ENCODE results near the gene LDLRAD3. TPM values are rescaled to one million over a fixed set of nuclear protein-coding genes. Genes with fewer than 3 reads are reported as not detected.

Gene LDLRAD3
- total RNA-seq, 2 donors from 2014 or later = 19.2 to 30.6 TPM

GRCh38 chr11:36193721-36194120, 249.9 kb downstream of the LDLRAD3 start:
- no peak overlapping the region for H3K4me3 Mint-ChIP-seq
- no peaks in the 10 kb centered on the region for H3K27me3 Mint-ChIP-seq (ENCODE audit: insufficient read depth)
- TF ChIP-seq, protein P1, sequence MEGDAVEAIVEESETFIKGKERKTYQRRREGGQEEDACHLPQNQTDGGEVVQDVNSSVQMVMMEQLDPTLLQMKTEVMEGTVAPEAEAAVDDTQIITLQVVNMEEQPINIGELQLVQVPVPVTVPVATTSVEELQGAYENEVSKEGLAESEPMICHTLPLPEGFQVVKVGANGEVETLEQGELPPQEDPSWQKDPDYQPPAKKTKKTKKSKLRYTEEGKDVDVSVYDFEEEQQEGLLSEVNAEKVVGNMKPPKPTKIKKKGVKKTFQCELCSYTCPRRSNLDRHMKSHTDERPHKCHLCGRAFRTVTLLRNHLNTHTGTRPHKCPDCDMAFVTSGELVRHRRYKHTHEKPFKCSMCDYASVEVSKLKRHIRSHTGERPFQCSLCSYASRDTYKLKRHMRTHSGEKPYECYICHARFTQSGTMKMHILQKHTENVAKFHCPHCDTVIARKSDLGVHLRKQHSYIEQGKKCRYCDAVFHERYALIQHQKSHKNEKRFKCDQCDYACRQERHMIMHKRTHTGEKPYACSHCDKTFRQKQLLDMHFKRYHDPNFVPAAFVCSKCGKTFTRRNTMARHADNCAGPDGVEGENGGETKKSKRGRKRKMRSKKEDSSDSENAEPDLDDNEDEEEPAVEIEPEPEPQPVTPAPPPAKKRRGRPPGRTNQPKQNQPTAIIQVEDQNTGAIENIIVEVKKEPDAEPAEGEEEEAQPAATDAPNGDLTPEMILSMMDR (conservative IDR thresholded peaks at IDR 0.05) = no peak

GRCh38 chr11:36195496-36196354, 251.9 kb downstream of the LDLRAD3 start:
- Mint-ChIP-seq H3K36me3 (ENCODE audit: low read depth) (peaks cover 31% of the 10 kb centered on the region), H3K27ac (no peak overlapping the region), H3K4me1 (peaks cover 21% of the 10 kb centered on the region), H3K9me3 (no peaks in the 10 kb centered on the region), H3K27me3 (ENCODE audit: insufficient read depth) (no peaks in the 10 kb centered on the region), H3K4me3 (no peak overlapping the region)
- no peak for DNase-seq
- Histone ChIP-seq H3K9ac (ENCODE audit: extremely low read depth, low read length, poor library complexity, severe bottlenecking) (no peak overlapping the region), H3K4me1 (ENCODE audit: control insufficient read depth, insufficient read depth, low read length) (peaks cover 7% of the 10 kb centered on the region), H3K36me3 (ENCODE audit: control insufficient read depth, insufficient read depth, low read length) (peaks cover 18% of the 10 kb centered on the region), H3K27ac (ENCODE audit: low read depth, low read length) (no peak overlapping the region), H3K4me3 (ENCODE audit: low read length) (no peak overlapping the region), H3K27me3 (ENCODE audit: control insufficient read depth, insufficient read depth, low read length, poor library complexity, severe bottlenecking) (no peaks in the 10 kb centered on the region), H3K9me3 (ENCODE audit: control insufficient read depth, low read length) (no peaks in the 10 kb centered on the region)
- WGBS, 2 experiments (ENCODE audit: insufficient coverage in 1 of 2, insufficient read length in 1 of 2) = 92 to 100% methylated on average over 1 to 4 of the region's 5 CpGs
- TF ChIP-seq, protein P1 (conservative IDR thresholded peaks at IDR 0.05) = no peak

More at GRCh38 chr11:36193721-36194120, 249.9 kb downstream of the LDLRAD3 start:
- no peak overlapping the region for H3K9ac ChIP-seq (ENCODE audit: extremely low read depth, low read length, poor library complexity, severe bottlenecking)
- peaks cover 14% of the 10 kb centered on the region for H3K36me3 ChIP-seq (ENCODE audit: control insufficient read depth, insufficient read depth, low read length)
- DNase-seq = no peak
- Mint-ChIP-seq H3K4me1 (peaks cover 21% of the 10 kb centered on the region), H3K9me3 (no peaks in the 10 kb centered on the region), H3K27ac (no peak overlapping the region), H3K36me3 (ENCODE audit: low read depth) (peaks cover 30% of the 10 kb centered on the region)
- WGBS, 2 experiments (ENCODE audit: insufficient coverage in 1 of 2, insufficient read length in 1 of 2) = 88 to 90% methylated on average over 1 of the region's 1 CpG
- H3K4me3 ChIP-seq (ENCODE audit: low read length) = no peak overlapping the region
- peaks cover 7% of the 10 kb centered on the region for H3K4me1 ChIP-seq (ENCODE audit: control insufficient read depth, insufficient read depth, low read length)
- H3K27me3 ChIP-seq (ENCODE audit: control insufficient read depth, insufficient read depth, low read length, poor library complexity, severe bottlenecking) = no peaks in the 10 kb centered on the region
- no peak overlapping the region for H3K27ac ChIP-seq (ENCODE audit: low read depth, low read length)
- peaks cover 8% of the 10 kb centered on the region for H3K9me3 ChIP-seq (ENCODE audit: control insufficient read depth, low read length)

- H3K36me3 ChIP-seq (ENCODE audit: control insufficient read depth, insufficient read depth, low read length) = peaks cover 18% of the 10 kb centered on the region
- no peak overlapping the region for H3K27ac ChIP-seq (ENCODE audit: low read depth, low read length)
- Mint-ChIP-seq H3K36me3 (ENCODE audit: low read depth) (peaks cover 33% of the 10 kb centered on the region), H3K9me3 (no peaks in the 10 kb centered on the region), H3K27me3 (ENCODE audit: insufficient read depth) (no peaks in the 10 kb centered on the region), H3K4me3 (no peak overlapping the region), H3K27ac (no peak overlapping the region), H3K4me1 (peaks cover 21% of the 10 kb centered on the region)
- H3K4me3 ChIP-seq (ENCODE audit: low read length) = no peak overlapping the region
- DNase-seq = no peak
- H3K27me3 ChIP-seq (ENCODE audit: control insufficient read depth, insufficient read depth, low read length, poor library complexity, severe bottlenecking) = no peaks in the 10 kb centered on the region
- TF ChIP-seq, protein P1 (conservative IDR thresholded peaks at IDR 0.05) = no peak
- 88 to 89% methylated on average over 6 to 7 of the region's 7 CpGs for WGBS, 2 experiments (ENCODE audit: insufficient coverage in 1 of 2, insufficient read length in 1 of 2)
- peaks cover 7% of the 10 kb centered on the region for H3K4me1 ChIP-seq (ENCODE audit: control insufficient read depth, insufficient read depth, low read length)
- no peaks in the 10 kb centered on the region for H3K9me3 ChIP-seq (ENCODE audit: control insufficient read depth, low read length)
- no peak overlapping the region for H3K9ac ChIP-seq (ENCODE audit: extremely low read depth, low read length, poor library complexity, severe bottlenecking)
Measured at GRCh38 chr11:36196411-36196998, 252.6 kb downstream of the LDLRAD3 start.
